Natural killer cell (primary cell): ENCODE results near the gene MYO15B. TPM values are rescaled to one million over a fixed set of nuclear protein-coding genes. Genes with fewer than 3 reads are reported as not detected.

Source experiments
- ATAC-seq, 3 donors: fragments of 150-1000 bp in 2 of 3; fragments of 200-7000 bp in 1 of 3; cut with Tn5 transposase; 1 replicate in 1 of 3; 2 replicates in 2 of 3; pipeline ENCODE4 v1.10.0; 2021; ENCODE audit warnings: mild to moderate bottlenecking in 2 of 3, moderate library complexity in 2 of 3
- DNase-seq, 2 donors: peaks; one replicate each; pipeline versions ENCODE4 v3.0.0 to v3.0.0-alpha.2; 2013 to 2021; ENCODE audit warnings: mixed read lengths in 1 of 2
- H3K27ac ChIP-seq: one replicate; pipeline ENCODE4 v1.5.1; 2013; ENCODE audit warnings: mild to moderate bottlenecking, low read length
- H3K27me3 ChIP-seq: one replicate; pipeline ENCODE4 v1.6.1; 2013; ENCODE audit warnings: low read length; ENCODE audit not compliant: control insufficient read depth, insufficient read depth
- H3K36me3 ChIP-seq: one replicate; pipeline ENCODE4 v1.6.1; 2013; ENCODE audit warnings: low read length; ENCODE audit not compliant: control insufficient read depth, insufficient read depth
- H3K4me1 ChIP-seq: one replicate; pipeline ENCODE4 v1.6.1; 2013; ENCODE audit warnings: low read length; ENCODE audit not compliant: control insufficient read depth, insufficient read depth
- H3K4me3 ChIP-seq: one replicate; pipeline ENCODE4 v1.5.1; 2013; ENCODE audit warnings: low read length
- H3K9me3 ChIP-seq: one replicate; pipeline ENCODE4 v1.6.1; 2013; ENCODE audit warnings: low read length; ENCODE audit not compliant: control insufficient read depth, insufficient read depth
- H3K27ac Mint-ChIP-seq, 2 donors: one replicate each; pipeline ENCODE4 v1.8.0; 2022; ENCODE audit warnings: mild to moderate bottlenecking in 2 of 2, mixed read lengths in 2 of 2, moderate library complexity in 1 of 2
- H3K27me3 Mint-ChIP-seq, 2 donors: one replicate each; pipeline ENCODE4 v1.8.0; 2022; ENCODE audit warnings: low read depth in 2 of 2, mixed read lengths in 2 of 2
- H3K36me3 Mint-ChIP-seq: one replicate; pipeline ENCODE4 v1.8.0; 2022; ENCODE audit warnings: mixed read lengths
- H3K4me1 Mint-ChIP-seq, 2 donors: one replicate each; pipeline ENCODE4 v1.8.0; 2022; ENCODE audit warnings: mixed read lengths in 2 of 2
- H3K4me3 Mint-ChIP-seq: one replicate; pipeline ENCODE4 v1.8.0; 2022; ENCODE audit warnings: mild to moderate bottlenecking, moderate library complexity, mixed read lengths
- H3K9me3 Mint-ChIP-seq, 2 donors: one replicate each; pipeline ENCODE4 v1.8.0; 2022; ENCODE audit warnings: mixed read lengths in 2 of 2
- WGBS: methylation state at CpG from one replicate; pipeline ENCODE4 v1.1.7; 2013; ENCODE audit warnings: missing lambda C conversion rate; ENCODE audit not compliant: insufficient coverage; 5-methylcytosine and 5-hydroxymethylcytosine counted together
- intact Hi-C: fragments of 100-400 bp; cut with micrococcal nuclease; formaldehyde crosslinking; loops from one replicate; pipeline ENCODE4 v1.14.2; 2022
- total RNA-seq, 4 donors: library from RNA; stranded (reverse); fragments of 120-200 nt in 1 of 4; gene quantifications; one replicate each; pipeline versions ENCODE4 v1.2.3 to v1.2.4, GENCODE V29; 2013 to 2022
- TF ChIP-seq, protein P1 (sequence below): fragments of 200-600 bp; IDR thresholded peaks from one replicate; pipeline ENCODE4 v1.8.0; 2022; ENCODE audit warnings: antibody characterized with exemption

MYO15B gene
- total RNA-seq, 3 donors from 2014 or later (not counting 1 experiment from before 2014, with no cell fraction given): 336 to 372 (median 339) TPM

DNA sequence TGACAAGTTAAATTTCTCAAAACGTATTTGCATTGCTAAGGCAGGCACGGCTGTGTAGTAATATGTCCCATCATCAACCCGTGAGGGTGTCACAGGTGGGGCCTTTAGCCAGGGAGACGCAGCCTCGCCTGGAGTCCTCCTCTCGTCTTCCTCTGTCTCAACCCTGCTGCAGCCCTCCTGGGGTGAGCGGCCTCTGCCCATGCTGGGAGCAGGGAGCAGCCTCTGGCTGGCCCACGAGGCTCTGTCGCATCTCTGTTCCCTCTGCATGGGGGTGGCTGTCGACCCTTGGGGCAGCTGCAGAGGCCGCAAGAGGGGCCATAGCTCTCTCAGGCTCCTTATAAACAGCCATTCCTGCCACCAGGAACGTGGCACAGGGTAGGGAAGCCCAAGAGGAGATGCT lies 44.8 kb downstream of the MYO15B start:
- Histone ChIP-seq H3K9me3 (no peaks in the 10 kb centered on the region), H3K36me3 (no peaks in the 10 kb centered on the region), H3K4me1 (peaks cover 17% of the 10 kb centered on the region), H3K4me3 (no peak overlapping the region), H3K27me3 (no peaks in the 10 kb centered on the region), H3K27ac (no peak overlapping the region)
- ATAC-seq: no peak
- Mint-ChIP-seq H3K27ac (no peak overlapping the region), H3K4me1 (peaks cover 0 to 5% of the 10 kb centered on the region in 2 donors), H3K4me3 (no peak overlapping the region), H3K9me3 (no peaks in the 10 kb centered on the region), H3K27me3 (no peaks in the 10 kb centered on the region), H3K36me3 (no peaks in the 10 kb centered on the region)
- TF ChIP-seq, protein P1, sequence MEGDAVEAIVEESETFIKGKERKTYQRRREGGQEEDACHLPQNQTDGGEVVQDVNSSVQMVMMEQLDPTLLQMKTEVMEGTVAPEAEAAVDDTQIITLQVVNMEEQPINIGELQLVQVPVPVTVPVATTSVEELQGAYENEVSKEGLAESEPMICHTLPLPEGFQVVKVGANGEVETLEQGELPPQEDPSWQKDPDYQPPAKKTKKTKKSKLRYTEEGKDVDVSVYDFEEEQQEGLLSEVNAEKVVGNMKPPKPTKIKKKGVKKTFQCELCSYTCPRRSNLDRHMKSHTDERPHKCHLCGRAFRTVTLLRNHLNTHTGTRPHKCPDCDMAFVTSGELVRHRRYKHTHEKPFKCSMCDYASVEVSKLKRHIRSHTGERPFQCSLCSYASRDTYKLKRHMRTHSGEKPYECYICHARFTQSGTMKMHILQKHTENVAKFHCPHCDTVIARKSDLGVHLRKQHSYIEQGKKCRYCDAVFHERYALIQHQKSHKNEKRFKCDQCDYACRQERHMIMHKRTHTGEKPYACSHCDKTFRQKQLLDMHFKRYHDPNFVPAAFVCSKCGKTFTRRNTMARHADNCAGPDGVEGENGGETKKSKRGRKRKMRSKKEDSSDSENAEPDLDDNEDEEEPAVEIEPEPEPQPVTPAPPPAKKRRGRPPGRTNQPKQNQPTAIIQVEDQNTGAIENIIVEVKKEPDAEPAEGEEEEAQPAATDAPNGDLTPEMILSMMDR: no peak
- WGBS: 86% methylated on average over 12 of the region's 12 CpGs
- no peak for DNase-seq
- intact Hi-C loops: no loop called here

DNA sequence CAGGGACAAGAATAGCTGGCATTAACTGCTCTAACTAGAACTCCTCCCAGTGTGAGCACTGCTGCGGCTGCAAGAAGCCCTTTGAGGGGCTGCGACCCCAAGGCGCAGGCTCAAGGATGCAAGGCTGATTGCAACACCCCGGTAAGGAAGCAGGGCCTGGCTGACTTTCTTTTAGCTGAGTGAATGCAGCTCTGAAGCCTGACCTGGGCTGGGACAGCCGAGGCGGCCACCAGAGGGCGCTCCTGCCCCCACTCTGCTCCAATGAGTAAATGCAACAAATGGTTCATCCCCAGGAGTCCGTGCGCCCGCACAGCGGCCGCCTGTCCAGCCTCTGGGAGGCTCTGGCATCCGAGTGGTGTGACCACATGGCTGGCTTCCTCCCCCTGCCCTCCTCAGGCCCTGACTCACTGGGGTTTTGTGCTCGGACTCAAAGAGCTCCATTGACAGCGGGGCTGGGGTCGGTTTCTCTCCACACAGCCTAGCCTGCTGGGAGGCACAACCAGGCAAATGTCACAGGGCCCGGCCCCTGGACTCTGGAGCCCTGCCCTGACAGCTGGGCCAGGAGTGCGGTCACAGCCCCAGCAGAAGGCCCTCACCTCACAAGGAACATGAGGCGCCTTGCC lies 45.4 kb downstream of the MYO15B start, which contains the start of gene SMIM5:
SMIM5 (plus strand) TSS at position 572 of the 623 bp plus-strand sequence. CDS start 6,768 bp downstream, outside the sequence.
- H3K36me3 ChIP-seq: no peaks in the 10 kb centered on the region
- Mint-ChIP-seq H3K27me3 (no peaks in the 10 kb centered on the region), H3K4me1 (peaks cover 0 to 5% of the 10 kb centered on the region in 2 donors), H3K9me3 (no peaks in the 10 kb centered on the region), H3K36me3 (no peaks in the 10 kb centered on the region), H3K4me3 (no peak within 1 kb of the TSS), H3K27ac (peak within 1 kb of the TSS in 1 of 2 donors; percentile 31)
- DNase-seq (peak; percentile 81 to 88), ATAC-seq (peak; percentile 88 to 97 (median 90))
- WGBS: 27% methylated on average over 19 of the region's 19 CpGs
- H3K27me3 ChIP-seq: no peaks in the 10 kb centered on the region
- TF ChIP-seq, protein P1: peak; percentile 82
- intact Hi-C loops: loop anchor here (1.0 kb wide), 2 partner anchors 117 to 207 kb away; no protein-coding TSS in a partner anchor
- H3K4me1 ChIP-seq: peaks cover 17% of the 10 kb centered on the region
- no peak within 1 kb of the TSS for H3K4me3 ChIP-seq
- no peak within 1 kb of the TSS for H3K27ac ChIP-seq
- no peaks in the 10 kb centered on the region for H3K9me3 ChIP-seq

DNA sequence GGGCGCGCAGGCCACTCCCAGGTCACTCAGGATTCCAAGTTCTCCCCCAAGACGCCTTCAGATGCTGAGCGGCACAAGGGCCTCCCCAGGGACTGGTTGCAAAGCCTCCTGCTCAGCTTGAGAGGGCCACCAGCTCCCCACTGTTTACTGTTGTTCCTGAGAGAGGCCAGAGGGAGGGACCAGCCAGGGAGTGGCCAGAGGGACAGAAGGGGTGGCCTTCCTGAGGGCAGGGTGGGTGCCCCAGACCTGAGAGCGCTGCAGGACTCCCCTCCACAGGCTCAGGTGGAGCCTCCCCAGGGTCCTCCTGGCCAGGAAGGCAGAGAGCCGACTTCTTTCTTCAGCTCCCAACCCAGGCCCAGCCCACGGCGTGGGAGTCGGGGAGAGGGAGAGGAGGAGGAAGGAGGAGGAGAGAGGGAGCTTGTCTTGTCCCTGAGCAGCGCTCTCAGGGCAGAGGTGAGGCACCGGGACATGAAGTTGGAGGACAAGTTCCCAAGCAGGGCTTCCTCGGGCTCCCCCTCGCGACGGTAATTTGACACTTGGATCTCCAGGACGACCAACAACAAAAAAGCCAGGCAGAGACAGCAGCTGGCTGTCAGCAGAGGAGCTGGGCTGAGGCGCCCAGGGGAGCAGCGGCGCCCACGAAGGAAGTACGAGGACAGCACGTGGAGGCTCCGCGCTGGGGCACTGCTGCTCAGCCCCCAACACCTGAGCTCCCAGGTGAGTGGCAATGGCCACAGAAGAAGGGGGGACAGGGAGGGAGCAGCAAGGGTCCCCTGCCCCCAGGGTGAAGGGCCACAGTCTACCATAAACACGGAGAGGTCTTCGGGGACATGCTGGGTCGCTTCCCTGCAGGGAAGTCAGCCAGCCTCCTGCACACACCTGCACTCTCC lies 46.1 kb downstream of the MYO15B start:
- H3K27ac ChIP-seq: no peak overlapping the region
- 27% methylated on average over 27 of the region's 27 CpGs for WGBS
- TF ChIP-seq, protein P1: no peak

More for the DNA sequence above, 46.1 kb downstream of the MYO15B start:
- no peaks in the 10 kb centered on the region for H3K36me3 Mint-ChIP-seq
- no peaks in the 10 kb centered on the region for H3K27me3 Mint-ChIP-seq
- H3K9me3 ChIP-seq: no peaks in the 10 kb centered on the region
- ATAC-seq: peak in 2 of 3 donors; percentile 25 to 27
- no peaks in the 10 kb centered on the region for H3K9me3 Mint-ChIP-seq
- no peak overlapping the region for H3K4me3 ChIP-seq
- intact Hi-C loops: loop anchor here (1.0 kb wide), 2 partner anchors 117 to 207 kb away; no protein-coding TSS in a partner anchor
- H3K27me3 ChIP-seq: no peaks in the 10 kb centered on the region
- H3K4me1 Mint-ChIP-seq: peaks cover 0 to 5% of the 10 kb centered on the region in 2 donors
- H3K36me3 ChIP-seq: no peaks in the 10 kb centered on the region
- peak in 1 of 2 donors; percentile 68 for DNase-seq
- peak overlapping the region in 1 of 2 donors; percentile 31 for H3K27ac Mint-ChIP-seq
- H3K4me3 Mint-ChIP-seq: no peak overlapping the region
- H3K4me1 ChIP-seq: peaks cover 17% of the 10 kb centered on the region
